Gastroesophageal sphincter (tissue), 4 donors: ENCODE data around the gene GNG14. TPM values are rescaled to one million over a fixed set of nuclear protein-coding genes. Genes with fewer than 3 reads are reported as not detected.

Experiments
- ATAC-seq: fragments of 150-250 bp; one replicate; pipeline ENCODE4 v1.9.1; 2016; ENCODE audit warnings: mild to moderate bottlenecking, moderate library complexity
- H3K27ac ChIP-seq, 4 donors: fragments of 200-600 bp; sonication (generic) in 3 of 4; 1 replicate in 3 of 4; 2 replicates in 1 of 4; pipeline ENCODE4 v1.5.1; 2016 to 2019
- H3K27me3 ChIP-seq: fragments of 200-600 bp; sonication (generic); one replicate; pipeline ENCODE4 v1.5.1; 2019
- H3K36me3 ChIP-seq, 2 donors: fragments of 200-600 bp; sonication (generic); one replicate each; pipeline ENCODE4 v1.5.1; 2019; ENCODE audit warnings: control low read depth in 1 of 2
- H3K4me1 ChIP-seq, 3 donors: fragments of 200-600 bp; sonication (generic); 1 replicate in 2 of 3; 2 replicates in 1 of 3; pipeline ENCODE4 v1.5.1; 2016 to 2019; ENCODE audit warnings: control low read depth in 2 of 3
- H3K4me3 ChIP-seq, 2 donors: fragments of 200-600 bp; sonication (generic); one replicate each; pipeline ENCODE4 v1.5.1; 2019; ENCODE audit warnings: mild to moderate bottlenecking in 1 of 2, moderate library complexity in 1 of 2
- H3K9me3 ChIP-seq, 3 donors: fragments of 200-600 bp; sonication (generic); one replicate each; pipeline ENCODE4 v1.5.1; 2017 to 2019; ENCODE audit warnings: control low read depth in 2 of 3
- EP300 ChIP-seq: sonication (generic); formaldehyde crosslinking; IDR thresholded peaks from one replicate; pipeline ENCODE4 v1.6.1; 2017; ENCODE audit warnings: antibody characterized with exemption, mild to moderate bottlenecking
- POLR2A ChIP-seq, 2 donors: fragments of 450-650 bp; IDR thresholded peaks; one replicate each; pipeline ENCODE4 v1.6.1; 2017; ENCODE audit warnings: antibody characterized with exemption in 2 of 2, mild to moderate bottlenecking in 2 of 2, moderate library complexity in 1 of 2
- POLR2AphosphoS5 ChIP-seq: sonication (generic); formaldehyde crosslinking; IDR thresholded peaks from one replicate; pipeline ENCODE4 v1.6.1; 2017; ENCODE audit warnings: antibody characterized with exemption
- WGBS, 2 donors: methylation state at CpG; one replicate each; pipeline ENCODE4 v1.1.5; 2018; ENCODE audit warnings: low coverage in 1 of 2; 5-methylcytosine and 5-hydroxymethylcytosine counted together
- total RNA-seq, 4 donors: library from RNA; depleted of rRNA; stranded (reverse); fragments of >200 nt; gene quantifications; one replicate each; pipeline ENCODE4 v1.1.0, GENCODE V29; 2016
- TF ChIP-seq, protein P1 (sequence below), 4 experiments: fragments of 200-600 bp in 2 of 4; fragments of 450-650 bp in 2 of 4; sonication (generic) in 1 of 4; IDR thresholded peaks; one replicate each; pipeline ENCODE4 v1.5.1; 2017 to 2019; ENCODE audit warnings: antibody characterized with exemption in 4 of 4, mild to moderate bottlenecking in 2 of 4, moderate library complexity in 2 of 4

GNG14 gene
- total RNA-seq, 4 donors from 2014 or later = not detected

DNA sequence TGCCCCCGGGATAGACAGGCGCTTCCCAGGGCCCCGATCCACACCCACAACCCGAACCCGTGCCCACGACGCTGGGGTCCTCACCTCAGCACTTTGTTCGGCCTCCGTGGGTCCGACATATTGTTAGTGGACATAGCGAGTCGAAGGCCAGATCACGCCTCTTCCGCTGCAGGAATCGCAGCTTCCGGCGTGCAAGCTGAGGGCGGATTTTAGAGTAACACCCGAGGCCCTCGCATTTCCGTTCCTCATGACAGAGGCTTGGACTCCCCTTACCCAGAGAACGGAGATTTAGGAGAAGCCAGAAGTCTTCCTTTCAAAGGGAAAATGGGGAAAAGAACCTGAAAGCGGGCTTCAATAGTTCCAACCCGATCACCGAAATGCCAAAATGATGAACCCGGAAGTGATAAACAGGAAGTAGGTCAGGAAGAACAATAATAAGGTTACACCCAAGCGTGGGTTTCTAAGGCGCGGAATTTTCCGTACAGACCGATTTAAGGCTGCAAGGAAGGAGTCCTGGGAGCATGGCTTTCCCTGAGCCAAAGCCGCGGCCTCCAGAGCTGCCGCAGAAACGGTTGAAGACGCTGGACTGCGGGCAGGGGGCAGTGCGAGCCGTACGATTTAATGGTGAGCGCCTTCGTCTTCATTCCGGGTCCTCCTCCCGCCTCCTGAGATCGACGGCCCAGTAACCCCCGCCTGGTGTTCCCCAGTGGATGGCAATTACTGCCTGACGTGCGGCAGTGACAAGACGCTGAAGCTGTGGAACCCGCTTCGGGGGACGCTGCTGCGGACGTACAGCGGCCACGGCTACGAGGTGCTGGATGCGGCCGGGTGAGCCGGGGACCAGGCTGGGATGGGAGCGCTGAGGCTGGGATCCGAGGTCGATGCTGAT is 18.3 kb upstream of the GNG14 start:
- Histone ChIP-seq H3K27ac (peak overlapping the region; percentile 85 to 98 (median 94)), H3K36me3 (peaks cover 0 to 41% of the 10 kb centered on the region in 2 donors), H3K9me3 (no peaks in the 10 kb centered on the region), H3K27me3 (no peaks in the 10 kb centered on the region), H3K4me3 (peak overlapping the region; percentile 83 to 85), H3K4me1 (peaks cover 0 to 64% (median 35%) of the 10 kb centered on the region in 3 donors)
- TF ChIP-seq POLR2AphosphoS5 (peak; percentile 62), EP300 (no peak), POLR2A (IDR thresholded peaks at IDR 0.05) (peak; percentile 11 to 13)
- TF ChIP-seq, protein P1, sequence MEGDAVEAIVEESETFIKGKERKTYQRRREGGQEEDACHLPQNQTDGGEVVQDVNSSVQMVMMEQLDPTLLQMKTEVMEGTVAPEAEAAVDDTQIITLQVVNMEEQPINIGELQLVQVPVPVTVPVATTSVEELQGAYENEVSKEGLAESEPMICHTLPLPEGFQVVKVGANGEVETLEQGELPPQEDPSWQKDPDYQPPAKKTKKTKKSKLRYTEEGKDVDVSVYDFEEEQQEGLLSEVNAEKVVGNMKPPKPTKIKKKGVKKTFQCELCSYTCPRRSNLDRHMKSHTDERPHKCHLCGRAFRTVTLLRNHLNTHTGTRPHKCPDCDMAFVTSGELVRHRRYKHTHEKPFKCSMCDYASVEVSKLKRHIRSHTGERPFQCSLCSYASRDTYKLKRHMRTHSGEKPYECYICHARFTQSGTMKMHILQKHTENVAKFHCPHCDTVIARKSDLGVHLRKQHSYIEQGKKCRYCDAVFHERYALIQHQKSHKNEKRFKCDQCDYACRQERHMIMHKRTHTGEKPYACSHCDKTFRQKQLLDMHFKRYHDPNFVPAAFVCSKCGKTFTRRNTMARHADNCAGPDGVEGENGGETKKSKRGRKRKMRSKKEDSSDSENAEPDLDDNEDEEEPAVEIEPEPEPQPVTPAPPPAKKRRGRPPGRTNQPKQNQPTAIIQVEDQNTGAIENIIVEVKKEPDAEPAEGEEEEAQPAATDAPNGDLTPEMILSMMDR (IDR thresholded peaks at IDR 0.05) = peak in 1 of 4 experiments; percentile 29
- WGBS, 2 donors = 0 to 1% methylated on average over 15 to 19 of the region's 64 CpGs
- peak; percentile 61 for ATAC-seq

DNA sequence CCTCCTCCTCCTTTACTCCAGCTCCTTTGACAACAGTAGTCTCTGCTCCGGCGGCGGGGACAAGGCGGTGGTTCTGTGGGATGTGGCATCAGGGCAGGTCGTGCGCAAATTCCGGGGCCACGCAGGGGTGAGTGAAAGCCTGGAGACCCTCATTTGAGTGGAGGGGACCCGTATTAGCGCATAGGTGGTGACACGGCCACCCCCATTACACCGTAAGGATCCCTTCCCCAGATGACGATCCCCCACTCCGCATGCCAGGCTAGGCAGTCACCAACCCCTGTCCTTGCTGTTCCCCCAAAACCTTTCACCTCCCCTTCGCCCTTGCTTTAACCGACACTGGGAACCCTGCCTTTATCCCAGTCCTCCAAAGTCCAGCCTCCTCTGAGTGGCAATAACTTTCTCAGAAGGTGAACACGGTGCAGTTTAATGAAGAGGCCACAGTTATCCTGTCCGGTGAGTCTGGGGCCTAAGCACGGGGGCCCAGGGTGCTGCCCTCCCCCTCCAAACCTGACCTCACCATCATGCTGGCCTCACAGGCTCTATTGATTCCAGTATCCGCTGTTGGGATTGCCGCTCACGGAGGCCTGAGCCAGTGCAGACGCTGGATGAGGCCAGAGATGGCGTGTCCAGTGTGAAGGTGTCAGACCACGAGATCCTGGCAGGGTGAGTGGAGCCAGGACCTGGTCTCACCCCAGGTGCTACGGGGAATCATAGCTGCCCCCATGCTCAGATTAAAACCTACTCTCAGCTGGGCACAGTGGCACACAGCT is 17.5 kb upstream of the GNG14 start:
- TF ChIP-seq, protein P1 (IDR thresholded peaks at IDR 0.05) = no peak
- TF ChIP-seq POLR2AphosphoS5 = no peak
- TF ChIP-seq POLR2A (IDR thresholded peaks at IDR 0.05) = no peak
- TF ChIP-seq EP300 = no peak
- H3K4me3 ChIP-seq = peak overlapping the region; percentile 83 to 85
- ATAC-seq = no peak
- peaks cover 0 to 42% of the 10 kb centered on the region in 2 donors for H3K36me3 ChIP-seq
- 25 to 53% methylated on average over 3 to 4 of the region's 26 CpGs for WGBS, 2 donors
- H3K27ac ChIP-seq = peak overlapping the region; percentile 85 to 98 (median 94)
- H3K4me1 ChIP-seq = peaks cover 0 to 55% (median 35%) of the 10 kb centered on the region in 3 donors
- H3K9me3 ChIP-seq = no peaks in the 10 kb centered on the region
- no peaks in the 10 kb centered on the region for H3K27me3 ChIP-seq

DNA sequence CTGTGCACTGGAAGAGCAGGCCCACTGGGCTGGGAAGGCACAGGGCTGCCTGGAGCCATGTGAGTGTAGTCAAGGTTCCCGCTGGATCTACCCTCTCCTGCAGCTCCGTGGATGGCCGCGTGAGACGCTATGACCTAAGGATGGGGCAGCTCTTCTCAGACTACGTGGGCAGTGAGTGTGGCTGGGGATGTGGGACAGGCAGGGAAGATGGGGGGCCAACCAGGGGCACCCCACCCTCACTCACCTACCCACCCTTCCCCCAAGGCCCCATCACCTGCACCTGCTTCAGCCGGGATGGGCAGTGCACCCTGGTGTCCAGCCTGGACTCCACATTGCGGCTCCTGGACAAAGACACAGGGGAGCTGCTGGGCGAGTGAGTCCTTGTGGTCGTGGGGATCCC is 15.1 kb upstream of the GNG14 start:
- peaks cover 0 to 64% of the 10 kb centered on the region in 2 donors for H3K36me3 ChIP-seq

DNA sequence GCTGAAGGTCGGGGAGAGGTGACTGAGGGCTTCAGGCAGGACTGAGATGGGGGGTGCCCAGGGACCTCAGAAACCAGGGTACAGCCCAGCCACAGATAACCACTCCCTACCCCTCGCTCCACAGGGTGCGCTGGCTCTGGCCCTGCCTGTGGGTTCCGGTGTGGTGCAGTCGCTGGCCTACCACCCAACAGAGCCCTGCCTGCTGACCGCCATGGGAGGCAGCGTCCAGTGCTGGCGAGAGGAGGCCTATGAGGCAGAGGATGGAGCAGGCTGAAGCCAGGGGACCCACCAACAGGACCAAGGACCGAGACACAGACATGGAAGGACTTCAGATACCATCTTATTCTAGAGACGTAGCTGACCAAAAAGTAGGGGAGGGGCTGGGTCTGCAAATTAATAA is 12.4 kb upstream of the GNG14 start:
- Histone ChIP-seq H3K27me3 (no peaks in the 10 kb centered on the region), H3K4me1 (peaks cover 0 to 39% (median 8%) of the 10 kb centered on the region in 3 donors), H3K36me3 (peaks cover 0 to 84% of the 10 kb centered on the region in 2 donors), H3K4me3 (no peak overlapping the region), H3K27ac (no peak overlapping the region), H3K9me3 (no peaks in the 10 kb centered on the region)
- WGBS, 2 donors = 17 to 78% methylated on average over 1 to 3 of the region's 10 CpGs
- no peak for ATAC-seq
- TF ChIP-seq, protein P1 (IDR thresholded peaks at IDR 0.05) = no peak

More for the DNA sequence above, 15.1 kb upstream of the GNG14 start:
- 80% methylated on average over 1 of the region's 10 CpGs; no CpG with 5 or more reads in 1 of the 2 donors for WGBS, 2 donors
- Histone ChIP-seq H3K9me3 (no peaks in the 10 kb centered on the region), H3K4me3 (no peak overlapping the region), H3K27ac (no peak overlapping the region), H3K4me1 (peaks cover 0 to 46% (median 20%) of the 10 kb centered on the region in 3 donors), H3K27me3 (no peaks in the 10 kb centered on the region)
- no peak for ATAC-seq
- TF ChIP-seq, protein P1 (IDR thresholded peaks at IDR 0.05) = no peak
- no peak for TF ChIP-seq EP300
- no peak for TF ChIP-seq POLR2A (IDR thresholded peaks at IDR 0.05)
- no peak for TF ChIP-seq POLR2AphosphoS5
